PC-3 (cell line): Measurements from ENCODE around the gene SCNM1. TPM values are rescaled to one million over a fixed set of nuclear protein-coding genes. Genes with fewer than 3 reads are reported as not detected.
A peak's percentile ranks its signal among the peaks of the same experiment; 100 is the strongest.

ENCODE experiments used
- ATAC-seq: fragments of 200-7000 bp; cut with Tn5 transposase; 2 replicates; pipeline ENCODE4 v1.9.1; 2020; ENCODE audit warnings: mild to moderate bottlenecking, moderate library complexity
- BruUV-seq: library from RNA; stranded (reverse); fragments of 400-500 nt; replicated peaks from 2 replicates; lab custom pipeline; 2021; lab: Mats Ljungman, UMichigan
- CTCF ChIA-PET: fragments of 300-600 bp; sonication (Branson Sonifier 250); formaldehyde crosslinking; loops from one replicate; lab custom pipeline; 2022; ENCODE audit warnings: antibody characterized with exemption; lab: Charles Lee
- POLR2A ChIA-PET: fragments of 300-600 bp; sonication (Branson Sonifier 250); formaldehyde crosslinking; loops from one replicate; lab custom pipeline; 2022; ENCODE audit warnings: antibody characterized with exemption; ENCODE audit not compliant: unreplicated experiment; lab: Charles Lee
- DNase-seq: peaks from one replicate; pipeline ENCODE4 v3.0.0-alpha.2; 2015
- H2AFZ ChIP-seq: fragments of 300-600 bp; sonication (generic); 2 replicates; pipeline ENCODE4 v1.6.0; 2016; ENCODE audit warnings: antibody characterized with exemption, low read length
- H3F3A ChIP-seq: fragments of 300-600 bp; sonication (generic); one replicate; pipeline ENCODE4 v1.6.0; 2017; ENCODE audit warnings: antibody characterized with exemption, low read length, control low read depth, mild to moderate bottlenecking; ENCODE audit not compliant: unreplicated experiment
- H3K27ac ChIP-seq: fragments of 300-600 bp; sonication (generic); 2 replicates; pipeline ENCODE4 v1.5.1; 2016; ENCODE audit warnings: mild to moderate bottlenecking, low read length
- H3K27me3 ChIP-seq: fragments of 300-600 bp; sonication (generic); 2 replicates; pipeline ENCODE4 v1.6.1; 2016; ENCODE audit warnings: low read length, mixed read lengths
- H3K36me3 ChIP-seq: fragments of 300-600 bp; sonication (generic); 2 replicates; pipeline ENCODE4 v1.6.1; 2016; ENCODE audit warnings: low read depth, mixed run types, low read length, mixed read lengths
- H3K4me1 ChIP-seq: fragments of 300-600 bp; sonication (generic); 2 replicates; pipeline ENCODE4 v1.5.1; 2016; ENCODE audit warnings: low read length; ENCODE audit not compliant: insufficient read depth
- H3K4me2 ChIP-seq: fragments of 300-600 bp; sonication (generic); 2 replicates; pipeline ENCODE4 v1.6.0; 2016; ENCODE audit warnings: low read length
- H3K4me3 ChIP-seq: fragments of 300-600 bp; sonication (generic); 2 replicates; pipeline ENCODE4 v1.5.1; 2016; ENCODE audit warnings: mild to moderate bottlenecking, low read length, mixed read lengths
- H3K79me2 ChIP-seq: fragments of 300-600 bp; sonication (generic); 2 replicates; pipeline ENCODE4 v1.6.1; 2017; ENCODE audit warnings: low read length, mixed read lengths
- H3K9ac ChIP-seq: fragments of 300-600 bp; sonication (generic); 2 replicates; pipeline ENCODE4 v1.6.0; 2016; ENCODE audit warnings: mild to moderate bottlenecking, low read length
- H3K9me2 ChIP-seq: fragments of 300-600 bp; sonication (generic); replicated peaks from 2 replicates; pipeline ENCODE4 v1.6.1; 2016; ENCODE audit warnings: mixed run types, low read length, mixed read lengths
- H3K9me3 ChIP-seq: fragments of 300-600 bp; sonication (generic); 2 replicates; pipeline ENCODE4 v1.6.1; 2016; ENCODE audit warnings: low read length, mixed read lengths
- H4K20me1 ChIP-seq: fragments of 300-600 bp; sonication (generic); 2 replicates; pipeline ENCODE4 v1.6.1; 2016; ENCODE audit warnings: low read length, mixed read lengths
- EZH2 ChIP-seq: fragments of 300-600 bp; sonication (generic); IDR thresholded peaks from one replicate; pipeline ENCODE4 v1.6.1; 2017; ENCODE audit warnings: antibody characterized with exemption, mild to moderate bottlenecking, low read length; ENCODE audit not compliant: unreplicated experiment
- EZH2phosphoT487 ChIP-seq: fragments of 300-600 bp; sonication (generic); IDR thresholded peaks from 2 replicates; pipeline ENCODE4 v1.6.1; 2018; ENCODE audit warnings: mild to moderate bottlenecking, antibody characterized with exemption, low read length, borderline replicate concordance
- intact Hi-C: fragments of 100-400 bp; cut with micrococcal nuclease; formaldehyde crosslinking; loops from 2 replicates; pipeline ENCODE4 v1.9.0; 2023
- total RNA-seq: library from RNA; depleted of rRNA; stranded (reverse); fragments of >200 nt; gene quantifications from 2 replicates; pipeline ENCODE4 v1.2.3, GENCODE V29; 2014
- TF ChIP-seq, protein P1 (sequence below): fragments of 300-600 bp; sonication (generic); conservative IDR thresholded peaks from 2 replicates; pipeline ENCODE4 v1.5.1; 2017; ENCODE audit warnings: antibody characterized with exemption, low read depth, mild to moderate bottlenecking, low read length

SCNM1 gene
- total RNA-seq, 1 experiment from 2014 or later, result 80.3 TPM

DNA sequence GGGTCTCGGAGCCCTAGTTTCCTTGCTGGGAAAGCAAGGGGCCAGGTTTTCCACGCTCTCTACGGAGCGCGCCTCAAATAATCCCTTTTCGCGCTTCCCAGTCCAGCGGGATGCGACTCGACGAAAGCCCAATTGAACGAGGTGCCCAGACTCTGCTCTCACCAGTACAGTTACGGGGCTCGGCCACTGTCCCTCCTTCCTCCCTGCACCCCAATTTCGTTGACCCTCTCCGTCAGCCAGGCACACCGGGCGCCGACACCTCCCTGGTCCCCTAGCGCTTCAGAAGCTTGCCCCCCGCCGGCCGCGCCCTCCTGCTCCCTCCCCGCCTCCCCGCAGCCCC lies 19.9 kb upstream of the SCNM1 start:
- CTCF ChIA-PET, result no interaction called here
- Histone ChIP-seq H3K9me3 (no peaks in the 10 kb centered on the region), H4K20me1 (no peaks in the 10 kb centered on the region), H3K4me3 (peak overlapping the region; percentile 70), H3F3A (no peaks in the 10 kb centered on the region), H3K27me3 (no peaks in the 10 kb centered on the region), H2AFZ (peak overlapping the region; percentile 83), H3K4me2 (peak overlapping the region; percentile 93), H3K9me2 (no peaks in the 10 kb centered on the region), H3K36me3 (no peaks in the 10 kb centered on the region), H3K4me1 (peaks cover 8% of the 10 kb centered on the region; the same call in 1 of the 2 replicates), H3K9ac (peak overlapping the region; percentile 49), H3K79me2 (no peaks in the 10 kb centered on the region), H3K27ac (no peak overlapping the region)
- POLR2A ChIA-PET, result no interaction called here
- no TSS peak for BruUV-seq
- TF ChIP-seq EZH2phosphoT487, result no peak
- TF ChIP-seq, protein P1, sequence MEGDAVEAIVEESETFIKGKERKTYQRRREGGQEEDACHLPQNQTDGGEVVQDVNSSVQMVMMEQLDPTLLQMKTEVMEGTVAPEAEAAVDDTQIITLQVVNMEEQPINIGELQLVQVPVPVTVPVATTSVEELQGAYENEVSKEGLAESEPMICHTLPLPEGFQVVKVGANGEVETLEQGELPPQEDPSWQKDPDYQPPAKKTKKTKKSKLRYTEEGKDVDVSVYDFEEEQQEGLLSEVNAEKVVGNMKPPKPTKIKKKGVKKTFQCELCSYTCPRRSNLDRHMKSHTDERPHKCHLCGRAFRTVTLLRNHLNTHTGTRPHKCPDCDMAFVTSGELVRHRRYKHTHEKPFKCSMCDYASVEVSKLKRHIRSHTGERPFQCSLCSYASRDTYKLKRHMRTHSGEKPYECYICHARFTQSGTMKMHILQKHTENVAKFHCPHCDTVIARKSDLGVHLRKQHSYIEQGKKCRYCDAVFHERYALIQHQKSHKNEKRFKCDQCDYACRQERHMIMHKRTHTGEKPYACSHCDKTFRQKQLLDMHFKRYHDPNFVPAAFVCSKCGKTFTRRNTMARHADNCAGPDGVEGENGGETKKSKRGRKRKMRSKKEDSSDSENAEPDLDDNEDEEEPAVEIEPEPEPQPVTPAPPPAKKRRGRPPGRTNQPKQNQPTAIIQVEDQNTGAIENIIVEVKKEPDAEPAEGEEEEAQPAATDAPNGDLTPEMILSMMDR, result no peak
- no peak for TF ChIP-seq EZH2
- intact Hi-C loops, result loop anchor here (5.0 kb wide), 1 partner anchor 44 kb away; no protein-coding TSS in a partner anchor
- DNase-seq (no peak), ATAC-seq (no peak)

DNA sequence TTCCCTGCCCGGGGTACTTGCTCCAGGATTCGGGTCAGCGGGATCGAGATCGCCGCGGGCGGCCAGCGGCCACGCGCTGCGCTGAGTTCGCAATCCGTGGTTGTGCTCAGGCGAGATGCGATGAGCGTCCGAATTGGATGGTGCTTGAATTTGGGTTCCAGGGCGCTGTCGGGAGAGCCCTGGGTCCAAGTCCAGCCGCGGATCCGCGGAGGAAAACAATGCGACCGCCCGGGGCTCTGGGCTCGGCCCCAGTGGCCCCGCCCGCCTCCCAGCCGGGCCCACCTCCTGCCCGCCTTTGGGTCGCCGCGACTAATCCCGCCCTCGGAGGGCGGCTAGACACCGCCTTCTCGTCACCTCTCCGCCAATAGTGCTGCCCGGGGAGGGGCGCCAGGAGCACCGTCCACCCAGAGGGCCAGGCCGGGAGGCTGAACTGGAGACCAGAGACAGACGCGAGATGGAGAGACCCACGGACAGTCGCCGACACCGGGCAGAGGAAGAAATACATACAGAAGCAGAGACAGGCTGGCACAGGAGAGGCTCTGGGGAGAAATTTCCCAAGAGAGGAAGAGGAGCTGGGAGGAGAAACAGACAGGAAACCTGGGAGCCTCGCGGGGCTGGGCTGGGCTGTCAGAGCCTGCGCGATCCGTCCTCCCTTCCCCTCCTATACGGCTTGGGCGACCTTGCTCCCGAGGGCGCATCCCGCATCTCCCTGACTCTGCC lies 19.4 kb upstream of the SCNM1 start, which contains the start of gene SEMA6C:
SEMA6C (minus strand) TSS at position 220 of the 720 bp plus-strand sequence. CDS start 4,010 bp downstream, outside the sequence.
- H2AFZ ChIP-seq, result peak within 1 kb of the TSS; percentile 83
- no peaks in the 10 kb centered on the region for H3K27me3 ChIP-seq
- BruUV-seq, result TSS peak; percentile 90
- CTCF ChIA-PET, result no interaction called here
- H3K4me2 ChIP-seq, result peak within 1 kb of the TSS; percentile 93
- H3F3A ChIP-seq, result no peaks in the 10 kb centered on the region
- H3K9me2 ChIP-seq, result no peaks in the 10 kb centered on the region
- no peaks in the 10 kb centered on the region for H3K36me3 ChIP-seq
- intact Hi-C loops, result loop anchor here (5.0 kb wide), 1 partner anchor 44 kb away; no protein-coding TSS in a partner anchor
- ATAC-seq, result peak; percentile 100
- H3K4me1 ChIP-seq, result peaks cover 8% of the 10 kb centered on the region; the same call in 1 of the 2 replicates
- no peaks in the 10 kb centered on the region for H3K79me2 ChIP-seq
- H3K4me3 ChIP-seq, result peak within 1 kb of the TSS; percentile 70
- no peaks in the 10 kb centered on the region for H3K9me3 ChIP-seq
- TF ChIP-seq, protein P1, result no peak
- TF ChIP-seq EZH2 (no peak), EZH2phosphoT487 (no peak)
- peak; percentile 96 for DNase-seq
- no peaks in the 10 kb centered on the region for H4K20me1 ChIP-seq
- H3K27ac ChIP-seq, result no peak within 1 kb of the TSS
- POLR2A ChIA-PET, result no interaction called here
- H3K9ac ChIP-seq, result peak within 1 kb of the TSS; percentile 49

DNA sequence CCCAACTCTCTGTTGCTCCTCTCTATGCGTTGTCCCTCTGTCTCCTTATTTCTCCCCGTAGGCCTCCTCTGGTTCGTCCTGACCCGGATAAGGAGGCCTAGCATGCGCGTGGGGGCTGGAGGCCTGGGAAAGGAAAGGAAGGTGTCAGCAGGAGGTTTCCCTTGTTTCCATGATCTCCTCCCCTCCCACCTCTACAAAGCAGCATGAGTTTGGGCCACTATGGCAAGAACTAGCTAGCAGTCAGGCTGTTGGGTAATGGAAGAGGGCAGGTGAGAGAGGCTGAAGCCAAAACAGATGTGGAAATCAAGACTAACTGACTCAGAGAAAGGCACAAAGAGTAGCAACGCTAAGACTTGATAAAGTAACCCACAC lies 18.8 kb upstream of the SCNM1 start:
- H3K4me2 ChIP-seq, result peak overlapping the region; percentile 93
- ATAC-seq (no peak; the same call in 1 of the 2 replicates), DNase-seq (no peak)
- no peaks in the 10 kb centered on the region for H3K79me2 ChIP-seq
- intact Hi-C loops, result loop anchor here (5.0 kb wide), 1 partner anchor 45 kb away; no protein-coding TSS in a partner anchor
- no peak overlapping the region for H3K27ac ChIP-seq
- BruUV-seq, result no TSS peak
- H4K20me1 ChIP-seq, result no peaks in the 10 kb centered on the region
- TF ChIP-seq EZH2phosphoT487 (no peak), EZH2 (no peak)
- TF ChIP-seq, protein P1, result no peak
- ChIA-PET POLR2A (no interaction called here), CTCF (no interaction called here)
- H3K36me3 ChIP-seq, result no peaks in the 10 kb centered on the region
- H3K9me3 ChIP-seq, result no peaks in the 10 kb centered on the region
- H3F3A ChIP-seq, result no peaks in the 10 kb centered on the region
- H2AFZ ChIP-seq, result peak overlapping the region; percentile 83
- H3K9me2 ChIP-seq, result no peaks in the 10 kb centered on the region
- H3K4me1 ChIP-seq, result peaks cover 8% of the 10 kb centered on the region; the same call in 1 of the 2 replicates
- H3K9ac ChIP-seq, result peak overlapping the region; percentile 10; the same call in 1 of the 2 replicates
- peak overlapping the region; percentile 70 for H3K4me3 ChIP-seq
- no peaks in the 10 kb centered on the region for H3K27me3 ChIP-seq
